Measurements from ENCODE around the gene TSEN34.

TSEN34 gene

GRCh38 chr19:54151362-54152035 is 39.6 kb upstream of the TSEN34 start:
- H3K4me3 ChIP-seq = no peak overlapping the region
- no peak overlapping the region for H3K9ac ChIP-seq (ENCODE audit: insufficient read length)
- H3K27ac ChIP-seq = no peak overlapping the region
- DNase-seq (ENCODE audit: low read depth, low spot score) = no peak
- TF ChIP-seq FOXP2 (optimal IDR thresholded peaks at IDR 0.05; ENCODE audit: control extremely low read depth, extremely low read length, insufficient read depth) = no peak
- no peak for TF ChIP-seq POLR2AphosphoS5 (IDR thresholded peaks at IDR 0.05; ENCODE audit: borderline replicate concordance, low read depth, low read length)
- TF ChIP-seq EZH2 (IDR thresholded peaks at IDR 0.05) = no peak
- H3K9me3 ChIP-seq (ENCODE audit: low read depth, low read length) = no peaks in the 10 kb centered on the region
- H3K36me3 ChIP-seq (ENCODE audit: insufficient read depth, low read length) = peaks cover 85% of the 10 kb centered on the region

- TF ChIP-seq EZH2 (IDR thresholded peaks at IDR 0.05) = no peak
- TF ChIP-seq POLR2AphosphoS5 (IDR thresholded peaks at IDR 0.05; ENCODE audit: borderline replicate concordance, low read depth, low read length) = no peak
- no peak for TF ChIP-seq FOXP2 (optimal IDR thresholded peaks at IDR 0.05; ENCODE audit: control extremely low read depth, extremely low read length, insufficient read depth)
- Histone ChIP-seq H3K27ac (no peak overlapping the region), H3K9ac (ENCODE audit: insufficient read length) (no peak overlapping the region), H3K36me3 (ENCODE audit: insufficient read depth, low read length) (peaks cover 83% of the 10 kb centered on the region), H3K9me3 (ENCODE audit: low read depth, low read length) (no peaks in the 10 kb centered on the region), H3K4me3 (no peak overlapping the region)
- DNase-seq (ENCODE audit: low read depth, low spot score) = no peak
Measured at GRCh38 chr19:54152267-54152666, 38.8 kb upstream of the TSEN34 start.

- H3K9me3 ChIP-seq (ENCODE audit: low read depth, low read length) = no peaks in the 10 kb centered on the region
- 0 out of 2 replicates have a peak, but pooled peaks have one; percentile 7 for TF ChIP-seq POLR2AphosphoS5 (IDR thresholded peaks at IDR 0.05; ENCODE audit: borderline replicate concordance, low read depth, low read length)
- TF ChIP-seq EZH2 (IDR thresholded peaks at IDR 0.05) = no peak
- DNase-seq (ENCODE audit: low read depth, low spot score) = no peak
- no peak overlapping the region for H3K27ac ChIP-seq
- no peak overlapping the region for H3K4me3 ChIP-seq
- H3K9ac ChIP-seq (ENCODE audit: insufficient read length) = no peak overlapping the region
- peaks cover 79% of the 10 kb centered on the region for H3K36me3 ChIP-seq (ENCODE audit: insufficient read depth, low read length)
Measured at GRCh38 chr19:54152878-54153524, 38.1 kb upstream of the TSEN34 start.

GRCh38 chr19:54153731-54154326 is 37.3 kb upstream of the TSEN34 start:
- Histone ChIP-seq H3K9me3 (ENCODE audit: low read depth, low read length) (no peaks in the 10 kb centered on the region), H3K9ac (ENCODE audit: insufficient read length) (no peak overlapping the region), H3K36me3 (ENCODE audit: insufficient read depth, low read length) (peaks cover 78% of the 10 kb centered on the region), H3K27ac (no peak overlapping the region), H3K4me3 (no peak overlapping the region)
- TF ChIP-seq POLR2AphosphoS5 (IDR thresholded peaks at IDR 0.05; ENCODE audit: borderline replicate concordance, low read depth, low read length) = peak; percentile 11; the same call in 1 of the 2 replicates
- TF ChIP-seq EZH2 (IDR thresholded peaks at IDR 0.05) = no peak
- TF ChIP-seq FOXP2 (optimal IDR thresholded peaks at IDR 0.05; ENCODE audit: control extremely low read depth, extremely low read length, insufficient read depth) = no peak
- DNase-seq (ENCODE audit: low read depth, low spot score) = no peak

GRCh38 chr19:54154603-54155345 is 36.3 kb upstream of the TSEN34 start:
- Histone ChIP-seq H3K9me3 (ENCODE audit: low read depth, low read length) (no peaks in the 10 kb centered on the region), H3K36me3 (ENCODE audit: insufficient read depth, low read length) (peaks cover 71% of the 10 kb centered on the region), H3K9ac (ENCODE audit: insufficient read length) (no peak overlapping the region), H3K27ac (no peak overlapping the region), H3K4me3 (no peak overlapping the region)
- TF ChIP-seq EZH2 (IDR thresholded peaks at IDR 0.05) (no peak), POLR2AphosphoS5 (IDR thresholded peaks at IDR 0.05; ENCODE audit: borderline replicate concordance, low read depth, low read length) (no peak), FOXP2 (optimal IDR thresholded peaks at IDR 0.05; ENCODE audit: control extremely low read depth, extremely low read length, insufficient read depth) (no peak)
- DNase-seq (ENCODE audit: low read depth, low spot score) = no peak

- H3K27ac ChIP-seq = no peak overlapping the region
- no peak for TF ChIP-seq POLR2AphosphoS5 (IDR thresholded peaks at IDR 0.05; ENCODE audit: borderline replicate concordance, low read depth, low read length)
- TF ChIP-seq FOXP2 (optimal IDR thresholded peaks at IDR 0.05; ENCODE audit: control extremely low read depth, extremely low read length, insufficient read depth) = no peak
- no peak for TF ChIP-seq EZH2 (IDR thresholded peaks at IDR 0.05)
- DNase-seq (ENCODE audit: low read depth, low spot score) = no peak
- H3K9me3 ChIP-seq (ENCODE audit: low read depth, low read length) = no peaks in the 10 kb centered on the region
- no peak overlapping the region for H3K4me3 ChIP-seq
- no peak overlapping the region for H3K9ac ChIP-seq (ENCODE audit: insufficient read length)
- peaks cover 64% of the 10 kb centered on the region for H3K36me3 ChIP-seq (ENCODE audit: insufficient read depth, low read length)
Measured at GRCh38 chr19:54155694-54156093, 35.4 kb upstream of the TSEN34 start.

- Histone ChIP-seq H3K36me3 (ENCODE audit: insufficient read depth, low read length) (peaks cover 59% of the 10 kb centered on the region), H3K9ac (ENCODE audit: insufficient read length) (no peak overlapping the region), H3K27ac (no peak overlapping the region), H3K9me3 (ENCODE audit: low read depth, low read length) (no peaks in the 10 kb centered on the region), H3K4me3 (no peak overlapping the region)
- no peak for DNase-seq (ENCODE audit: low read depth, low spot score)
- TF ChIP-seq POLR2AphosphoS5 (IDR thresholded peaks at IDR 0.05; ENCODE audit: borderline replicate concordance, low read depth, low read length) (peak; percentile 10; the same call in 1 of the 2 replicates), EZH2 (IDR thresholded peaks at IDR 0.05) (no peak), FOXP2 (optimal IDR thresholded peaks at IDR 0.05; ENCODE audit: control extremely low read depth, extremely low read length, insufficient read depth) (no peak)
Measured at GRCh38 chr19:54156490-54156889, 34.6 kb upstream of the TSEN34 start.

GRCh38 chr19:54156953-54157352 is 34.2 kb upstream of the TSEN34 start:
- no peak overlapping the region for H3K4me3 ChIP-seq
- H3K36me3 ChIP-seq (ENCODE audit: insufficient read depth, low read length) = peaks cover 55% of the 10 kb centered on the region
- H3K9ac ChIP-seq (ENCODE audit: insufficient read length) = no peak overlapping the region
- H3K9me3 ChIP-seq (ENCODE audit: low read depth, low read length) = no peaks in the 10 kb centered on the region
- H3K27ac ChIP-seq = no peak overlapping the region
- no peak for DNase-seq (ENCODE audit: low read depth, low spot score)
- TF ChIP-seq POLR2AphosphoS5 (IDR thresholded peaks at IDR 0.05; ENCODE audit: borderline replicate concordance, low read depth, low read length) (no peak), FOXP2 (optimal IDR thresholded peaks at IDR 0.05; ENCODE audit: control extremely low read depth, extremely low read length, insufficient read depth) (no peak), EZH2 (IDR thresholded peaks at IDR 0.05) (no peak)
